Spleen (tissue), 7 donors: Measurements from ENCODE around the gene CLRN3.

Source experiments
- CTCF ChIP-seq, 11 experiments: fragments of 200-600 bp in 7 of 11; fragments of 450-650 bp in 4 of 11; sonication (generic) in 4 of 11; IDR thresholded peaks in 8 of 11; conservative IDR thresholded peaks in 3 of 11; 1 replicate in 7 of 11; 2 replicates in 4 of 11; pipeline versions ENCODE4 v1.4.0 to v1.8.0; 2016 to 2021; ENCODE audit warnings: antibody characterized with exemption in 11 of 11, inconsistent platforms in 4 of 11, mild to moderate bottlenecking in 1 of 11
- POLR2A ChIP-seq, 3 donors: fragments of 450-650 bp; IDR thresholded peaks; one replicate each; pipeline ENCODE4 v1.5.1; 2017; ENCODE audit warnings: antibody characterized with exemption in 3 of 3, mild to moderate bottlenecking in 1 of 3
- donor health status: DM: no; HTN: no; CAD: no; lungs with moderate emphysema.
- donor health status: DM: no; HTN: no; CAD: no.
- donor health status: DM: no; HTN: no; CAD: no.

GRCh38 chr10:127922206-127922605 lies 29.5 kb upstream of the CLRN3 start:
- TF ChIP-seq CTCF (IDR thresholded peaks at IDR 0.05 in 8 of 11, conservative IDR thresholded peaks at IDR 0.05 in 3 of 11) (no peak), POLR2A (IDR thresholded peaks at IDR 0.05) (no peak)
